ENCODE results near the gene TLR10.

The TLR10 gene

DNA sequence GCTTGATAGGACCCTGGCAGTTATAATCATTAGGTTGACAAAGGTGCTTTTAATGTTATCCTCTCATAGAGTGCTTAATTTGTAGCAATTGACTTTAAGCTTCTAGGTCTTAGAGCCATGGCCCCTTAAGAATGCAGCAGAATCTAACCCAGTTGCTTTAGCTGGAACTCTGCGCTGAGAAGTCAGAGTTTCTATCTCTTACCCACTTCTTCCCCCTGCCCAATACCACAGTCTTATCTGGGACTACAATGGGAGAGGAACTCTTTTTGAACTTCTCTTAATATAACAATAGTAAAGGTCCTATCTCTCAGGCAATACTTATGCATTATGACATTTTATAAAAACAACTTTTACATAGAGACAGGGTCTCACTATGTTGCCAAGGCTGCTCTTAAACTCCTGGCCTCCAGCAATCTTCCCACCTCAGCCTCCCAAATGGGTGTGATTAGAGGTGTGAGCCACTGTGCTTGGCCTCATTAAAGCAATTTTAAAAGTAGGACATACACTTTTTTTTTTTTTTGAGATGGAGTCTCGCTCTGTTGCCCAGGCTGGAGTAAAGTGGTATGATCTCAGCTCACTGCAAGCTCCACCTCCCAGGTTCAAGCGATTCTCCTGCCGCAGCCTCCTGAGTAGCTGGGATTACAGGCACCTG is 1.8 kb downstream of the TLR10 start:
- TF ChIP-seq RAD21 (IDR thresholded peaks at IDR 0.05; ENCODE audit: low read depth) (no peak), CREB1 (IDR thresholded peaks at IDR 0.05; ENCODE audit: low read depth) (no peak), EGR1 (IDR thresholded peaks at IDR 0.05) (no peak), EP300 (IDR thresholded peaks at IDR 0.05; ENCODE audit: borderline replicate concordance) (no peak), NFIC (IDR thresholded peaks at IDR 0.05) (no peak), YY1 (IDR thresholded peaks at IDR 0.05; ENCODE audit: low read depth) (no peak), FOXM1 (IDR thresholded peaks at IDR 0.05; ENCODE audit: borderline replicate concordance, low read depth) (no peak), TCF12 (IDR thresholded peaks at IDR 0.05; ENCODE audit: low read depth) (no peak), TEAD4 (IDR thresholded peaks at IDR 0.05) (no peak), ZBTB7A (IDR thresholded peaks at IDR 0.05; ENCODE audit: low read depth) (no peak), TAF1 (IDR thresholded peaks at IDR 0.05; ENCODE audit: low read depth) (no peak), CEBPB (IDR thresholded peaks at IDR 0.05) (no peak)
- TF ChIP-seq, protein P1, sequence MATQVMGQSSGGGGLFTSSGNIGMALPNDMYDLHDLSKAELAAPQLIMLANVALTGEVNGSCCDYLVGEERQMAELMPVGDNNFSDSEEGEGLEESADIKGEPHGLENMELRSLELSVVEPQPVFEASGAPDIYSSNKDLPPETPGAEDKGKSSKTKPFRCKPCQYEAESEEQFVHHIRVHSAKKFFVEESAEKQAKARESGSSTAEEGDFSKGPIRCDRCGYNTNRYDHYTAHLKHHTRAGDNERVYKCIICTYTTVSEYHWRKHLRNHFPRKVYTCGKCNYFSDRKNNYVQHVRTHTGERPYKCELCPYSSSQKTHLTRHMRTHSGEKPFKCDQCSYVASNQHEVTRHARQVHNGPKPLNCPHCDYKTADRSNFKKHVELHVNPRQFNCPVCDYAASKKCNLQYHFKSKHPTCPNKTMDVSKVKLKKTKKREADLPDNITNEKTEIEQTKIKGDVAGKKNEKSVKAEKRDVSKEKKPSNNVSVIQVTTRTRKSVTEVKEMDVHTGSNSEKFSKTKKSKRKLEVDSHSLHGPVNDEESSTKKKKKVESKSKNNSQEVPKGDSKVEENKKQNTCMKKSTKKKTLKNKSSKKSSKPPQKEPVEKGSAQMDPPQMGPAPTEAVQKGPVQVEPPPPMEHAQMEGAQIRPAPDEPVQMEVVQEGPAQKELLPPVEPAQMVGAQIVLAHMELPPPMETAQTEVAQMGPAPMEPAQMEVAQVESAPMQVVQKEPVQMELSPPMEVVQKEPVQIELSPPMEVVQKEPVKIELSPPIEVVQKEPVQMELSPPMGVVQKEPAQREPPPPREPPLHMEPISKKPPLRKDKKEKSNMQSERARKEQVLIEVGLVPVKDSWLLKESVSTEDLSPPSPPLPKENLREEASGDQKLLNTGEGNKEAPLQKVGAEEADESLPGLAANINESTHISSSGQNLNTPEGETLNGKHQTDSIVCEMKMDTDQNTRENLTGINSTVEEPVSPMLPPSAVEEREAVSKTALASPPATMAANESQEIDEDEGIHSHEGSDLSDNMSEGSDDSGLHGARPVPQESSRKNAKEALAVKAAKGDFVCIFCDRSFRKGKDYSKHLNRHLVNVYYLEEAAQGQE (IDR thresholded peaks at IDR 0.05; ENCODE audit: low read depth): no peak
- TF ChIP-seq, protein P2, sequence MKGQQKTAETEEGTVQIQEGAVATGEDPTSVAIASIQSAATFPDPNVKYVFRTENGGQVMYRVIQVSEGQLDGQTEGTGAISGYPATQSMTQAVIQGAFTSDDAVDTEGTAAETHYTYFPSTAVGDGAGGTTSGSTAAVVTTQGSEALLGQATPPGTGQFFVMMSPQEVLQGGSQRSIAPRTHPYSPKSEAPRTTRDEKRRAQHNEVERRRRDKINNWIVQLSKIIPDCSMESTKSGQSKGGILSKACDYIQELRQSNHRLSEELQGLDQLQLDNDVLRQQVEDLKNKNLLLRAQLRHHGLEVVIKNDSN (IDR thresholded peaks at IDR 0.05): no peak
- TF ChIP-seq, protein P3, sequence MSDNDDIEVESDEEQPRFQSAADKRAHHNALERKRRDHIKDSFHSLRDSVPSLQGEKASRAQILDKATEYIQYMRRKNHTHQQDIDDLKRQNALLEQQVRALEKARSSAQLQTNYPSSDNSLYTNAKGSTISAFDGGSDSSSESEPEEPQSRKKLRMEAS (IDR thresholded peaks at IDR 0.05): no peak

DNA sequence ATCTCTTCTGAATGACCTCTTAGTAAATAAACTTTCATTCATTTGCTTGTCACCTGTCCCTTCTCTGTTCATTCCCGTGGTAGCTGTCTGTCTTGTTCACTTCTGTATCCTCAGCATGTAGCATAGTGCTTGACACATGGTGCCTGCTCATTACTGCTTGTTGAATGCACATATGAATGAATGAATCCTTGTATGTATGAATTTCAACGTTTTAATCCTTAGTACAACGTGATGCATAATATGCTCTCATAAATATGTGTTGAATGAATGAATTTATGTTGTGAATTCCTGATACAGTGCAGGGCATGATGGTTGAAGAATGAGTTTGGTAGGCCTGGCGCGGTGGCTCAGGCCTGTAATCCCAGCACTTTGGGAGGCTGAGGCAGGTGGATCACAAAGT is 3.0 kb downstream of the TLR10 start:
- TF ChIP-seq TEAD4 (IDR thresholded peaks at IDR 0.05): no peak
- no peak for TF ChIP-seq NFIC (IDR thresholded peaks at IDR 0.05)
- TF ChIP-seq TAF1 (IDR thresholded peaks at IDR 0.05; ENCODE audit: low read depth): no peak
- no peak for TF ChIP-seq ZBTB7A (IDR thresholded peaks at IDR 0.05; ENCODE audit: low read depth)
- no peak for TF ChIP-seq EP300 (IDR thresholded peaks at IDR 0.05; ENCODE audit: borderline replicate concordance)
- TF ChIP-seq YY1 (IDR thresholded peaks at IDR 0.05; ENCODE audit: low read depth): no peak
- no peak for TF ChIP-seq TCF12 (IDR thresholded peaks at IDR 0.05; ENCODE audit: low read depth)
- TF ChIP-seq, protein P2 (IDR thresholded peaks at IDR 0.05): no peak

DNA sequence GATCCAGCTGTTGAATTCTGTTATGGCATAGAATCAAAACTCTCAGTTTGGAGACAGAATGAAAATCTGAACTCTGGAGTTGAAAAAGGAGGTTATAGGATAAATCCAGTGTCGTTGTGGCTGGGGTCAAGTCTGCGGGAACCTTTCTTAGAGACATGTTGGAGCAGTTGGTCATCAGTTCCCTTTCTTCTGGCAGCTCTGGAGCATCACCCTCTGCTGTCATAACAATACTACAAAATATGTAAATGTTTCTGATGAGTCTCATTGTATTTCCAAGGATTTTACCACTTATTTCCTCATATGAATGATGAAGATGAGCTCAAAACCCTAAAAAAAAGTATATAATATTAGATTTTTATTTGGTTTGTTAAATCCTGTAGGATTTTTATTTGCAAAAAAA is 7.5 kb downstream of the TLR10 start:
- TF ChIP-seq YY1 (IDR thresholded peaks at IDR 0.05; ENCODE audit: low read depth) (no peak), NFIC (IDR thresholded peaks at IDR 0.05) (no peak), EGR1 (IDR thresholded peaks at IDR 0.05) (no peak), CEBPB (IDR thresholded peaks at IDR 0.05) (no peak), RAD21 (IDR thresholded peaks at IDR 0.05; ENCODE audit: low read depth) (no peak), EP300 (IDR thresholded peaks at IDR 0.05; ENCODE audit: borderline replicate concordance) (no peak), TEAD4 (IDR thresholded peaks at IDR 0.05) (no peak)
- TF ChIP-seq, protein P2 (IDR thresholded peaks at IDR 0.05): no peak
- TF ChIP-seq, protein P1 (IDR thresholded peaks at IDR 0.05; ENCODE audit: low read depth): no peak
- TF ChIP-seq, protein P3 (IDR thresholded peaks at IDR 0.05): no peak

DNA sequence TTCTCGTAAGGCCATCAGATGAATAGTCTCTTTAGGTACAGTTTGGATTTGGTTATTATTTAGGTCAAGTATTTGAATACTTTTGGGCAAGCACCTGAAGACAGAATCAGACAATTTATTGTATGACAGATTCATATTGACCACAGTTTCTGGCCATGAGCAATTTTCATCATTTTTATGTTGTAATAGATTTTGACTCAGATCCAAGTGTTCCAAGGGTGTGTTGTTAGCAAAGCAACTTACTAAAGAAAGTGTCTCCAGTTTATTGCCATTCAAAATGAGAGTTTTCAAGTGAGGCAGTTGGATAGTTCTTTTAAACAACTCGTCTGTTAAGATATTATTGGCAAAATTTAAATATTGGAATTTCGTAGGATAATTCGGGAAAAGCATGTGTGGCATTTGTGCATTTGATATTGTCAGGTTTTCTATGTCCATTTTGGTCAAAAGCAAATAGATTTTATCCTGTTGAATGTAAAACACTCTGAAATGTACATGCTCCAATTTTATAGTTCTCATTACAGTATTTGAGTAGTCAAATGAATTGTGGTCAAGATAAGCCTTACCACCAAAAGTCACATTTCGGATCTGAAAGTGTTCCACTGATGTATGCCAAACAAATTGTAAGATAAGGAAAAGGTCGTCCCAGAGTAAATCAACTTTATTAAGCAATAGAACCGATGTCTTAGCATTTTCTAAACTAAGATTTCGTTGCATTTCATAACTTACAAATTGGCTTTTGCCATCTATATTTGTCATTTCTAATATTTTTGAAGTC is 8.4 kb downstream of the TLR10 start:
- TF ChIP-seq RAD21 (IDR thresholded peaks at IDR 0.05; ENCODE audit: low read depth) (no peak), ZBTB7A (IDR thresholded peaks at IDR 0.05; ENCODE audit: low read depth) (no peak), FOXM1 (IDR thresholded peaks at IDR 0.05; ENCODE audit: borderline replicate concordance, low read depth) (no peak), NFIC (IDR thresholded peaks at IDR 0.05) (no peak), CEBPB (IDR thresholded peaks at IDR 0.05) (no peak), CREB1 (IDR thresholded peaks at IDR 0.05; ENCODE audit: low read depth) (no peak), EP300 (IDR thresholded peaks at IDR 0.05; ENCODE audit: borderline replicate concordance) (no peak), TCF12 (IDR thresholded peaks at IDR 0.05; ENCODE audit: low read depth) (no peak), TAF1 (IDR thresholded peaks at IDR 0.05; ENCODE audit: low read depth) (no peak), YY1 (IDR thresholded peaks at IDR 0.05; ENCODE audit: low read depth) (no peak), EGR1 (IDR thresholded peaks at IDR 0.05) (no peak), TEAD4 (IDR thresholded peaks at IDR 0.05) (no peak)
- TF ChIP-seq, protein P2 (IDR thresholded peaks at IDR 0.05): no peak
- TF ChIP-seq, protein P1 (IDR thresholded peaks at IDR 0.05; ENCODE audit: low read depth): no peak

Measured in Ishikawa (cell line).